D721Med (cell line): ENCODE results near the gene FIGNL1.

Source experiments
- DNase-seq: peaks from one replicate; pipeline ENCODE4 v3.0.0; 2011; ENCODE audit warnings: low spot score; ENCODE audit not compliant: insufficient read length
- FAIRE-seq: peaks from 2 replicates; lab custom pipeline; 2011; peaks lifted over from hg19 to GRCh38; lab: Jason Lieb, UNC
- CTCF ChIP-seq: IDR thresholded peaks from 2 replicates; pipeline ENCODE4 v1.5.1; 2012; ENCODE audit warnings: mild to moderate bottlenecking, control low read depth; ENCODE audit not compliant: insufficient read depth; ENCODE audit errors: missing control alignments

Gene FIGNL1

GRCh38 chr7:50450590-50451032 lies 461 bp upstream of the FIGNL1 start:
- no peak for DNase-seq
- FAIRE-seq, result no peak
- no peak for TF ChIP-seq CTCF

GRCh38 chr7:50449501-50449880 lies 659 bp downstream of the FIGNL1 start:
- no peak for FAIRE-seq
- no peak for TF ChIP-seq CTCF
- no peak for DNase-seq

- TF ChIP-seq CTCF, result no peak
- FAIRE-seq (no peak), DNase-seq (no peak)
Measured at GRCh38 chr7:50448823-50449222, 1.3 kb downstream of the FIGNL1 start.

- DNase-seq (no peak), FAIRE-seq (no peak)
- TF ChIP-seq CTCF, result no peak
Measured at GRCh38 chr7:50446542-50446960, 3.6 kb downstream of the FIGNL1 start.

GRCh38 chr7:50436133-50436806 lies 13.9 kb downstream of the FIGNL1 start:
- TF ChIP-seq CTCF, result no peak
- DNase-seq, result no peak
- no peak for FAIRE-seq

GRCh38 chr7:50431722-50432305 lies 18.3 kb downstream of the FIGNL1 start:
- TF ChIP-seq CTCF, result no peak
- no peak for FAIRE-seq
- DNase-seq, result no peak

- DNase-seq (no peak), FAIRE-seq (no peak)
- no peak for TF ChIP-seq CTCF
Measured at GRCh38 chr7:50431316-50431715, 18.8 kb downstream of the FIGNL1 start.
